ENCODE measurements around the gene JAGN1. TPM values are rescaled to one million over a fixed set of nuclear protein-coding genes. Genes with fewer than 3 reads are reported as not detected.

Gene JAGN1
- total and polyA plus RNA-seq, 9 of the 15 experiments (the other 6 are each of a cell fraction or from before 2014, with no cell fraction given) = 31.6 to 77.8 (median 40.3) TPM

GRCh38 chr3:9890249-9891071 lies at the start of gene JAGN1 (continued):
- TF ChIP-seq USF2 (CRISPR knock-in tag; IDR thresholded peaks at IDR 0.05) = peak; percentile 24; the same call in 1 of the 2 replicates
- TF ChIP-seq ZNF395 (CRISPR knock-in tag; IDR thresholded peaks at IDR 0.05) = no peak
- TF ChIP-seq ETV1 (tag; conservative IDR thresholded peaks at IDR 0.05; ENCODE audit: low read depth) = peak; percentile 99
- TF ChIP-seq AFF1 (IDR thresholded peaks at IDR 0.05; ENCODE audit: low read depth in 1 of 2, partially characterized antibody in 2 of 2) = peak in 1 of 2 experiments; percentile 17
- no peak for TF ChIP-seq DLX4 (CRISPR knock-in tag; IDR thresholded peaks at IDR 0.05)
- TF ChIP-seq FUS (optimal IDR thresholded peaks at IDR 0.05; ENCODE audit: low read depth, low read length) = peak; percentile 51
- no peak for TF ChIP-seq ZNF23 (CRISPR knock-in tag; IDR thresholded peaks at IDR 0.05)
- TF ChIP-seq FOXO4 (CRISPR knock-in tag; IDR thresholded peaks at IDR 0.05) = peak; percentile 23; the same call in 1 of the 2 replicates

Data from K562 (cell line).